Lower lobe of right lung (tissue), 2 donors: ENCODE results near the gene XPNPEP1. TPM values are rescaled to one million over a fixed set of nuclear protein-coding genes. Genes with fewer than 3 reads are reported as not detected.
A peak's percentile ranks its signal among the peaks of the same experiment; 100 is the strongest.

Source experiments
- ATAC-seq, 2 donors: fragments of 200-7000 bp; cut with Tn5 transposase; one replicate each; pipeline ENCODE4 v1.9.1; 2020 to 2022; ENCODE audit warnings: mild to moderate bottlenecking in 2 of 2, moderate library complexity in 2 of 2
- DNase-seq: peaks from one replicate; pipeline ENCODE4 v3.0.0-alpha.2; 2020
- H3K27ac ChIP-seq: fragments of 200-600 bp; one replicate; pipeline ENCODE4 v1.8.0; 2022
- H3K27me3 ChIP-seq: fragments of 200-600 bp; one replicate; pipeline ENCODE4 v1.8.0; 2022; ENCODE audit warnings: low read depth
- H3K36me3 ChIP-seq: fragments of 200-600 bp; one replicate; pipeline ENCODE4 v1.8.0; 2022; ENCODE audit warnings: mild to moderate bottlenecking
- H3K4me1 ChIP-seq: fragments of 200-600 bp; one replicate; pipeline ENCODE4 v1.8.0; 2022
- H3K4me3 ChIP-seq: fragments of 200-600 bp; one replicate; pipeline ENCODE4 v1.8.0; 2022; ENCODE audit warnings: mild to moderate bottlenecking
- H3K9me3 ChIP-seq: fragments of 200-600 bp; one replicate; pipeline ENCODE4 v1.8.0; 2022
- CTCF ChIP-seq: fragments of 200-600 bp; IDR thresholded peaks from one replicate; pipeline ENCODE4 v1.8.0; 2022; ENCODE audit warnings: antibody characterized with exemption, mild to moderate bottlenecking
- intact Hi-C: fragments of 100-400 bp; cut with DNase I; formaldehyde crosslinking; loops from one replicate; pipeline ENCODE4 v1.11.0; 2022
- total RNA-seq: library from RNA; stranded (reverse); fragmentation: NEBNext Ultra II Directional; extraction: Animal tissue kit (Norgen Biotek cat#: 25700); gene quantifications from one replicate; pipeline ENCODE4 v1.2.1, GENCODE V29; 2021
- donor health status: DM: no; HTN: yes; CAD: no; lungs with severe emphysema.

XPNPEP1 gene
- total RNA-seq, 1 donor from 2014 or later: 52.1 TPM

- DNase-seq (no peak), ATAC-seq (peak; percentile 61 to 73)
- H3K4me1 ChIP-seq: peaks cover 4% of the 10 kb centered on the region
- intact Hi-C loops: no loop called here
- H3K27ac ChIP-seq: no peak overlapping the region
- H3K36me3 ChIP-seq: no peaks in the 10 kb centered on the region
- no peaks in the 10 kb centered on the region for H3K9me3 ChIP-seq
- H3K27me3 ChIP-seq: no peaks in the 10 kb centered on the region
- no peak overlapping the region for H3K4me3 ChIP-seq
- peak; percentile 51 for TF ChIP-seq CTCF
These were observed 33.3 kb upstream of the XPNPEP1 start for GRCh38 chr10:109956454-109957091.

DNA sequence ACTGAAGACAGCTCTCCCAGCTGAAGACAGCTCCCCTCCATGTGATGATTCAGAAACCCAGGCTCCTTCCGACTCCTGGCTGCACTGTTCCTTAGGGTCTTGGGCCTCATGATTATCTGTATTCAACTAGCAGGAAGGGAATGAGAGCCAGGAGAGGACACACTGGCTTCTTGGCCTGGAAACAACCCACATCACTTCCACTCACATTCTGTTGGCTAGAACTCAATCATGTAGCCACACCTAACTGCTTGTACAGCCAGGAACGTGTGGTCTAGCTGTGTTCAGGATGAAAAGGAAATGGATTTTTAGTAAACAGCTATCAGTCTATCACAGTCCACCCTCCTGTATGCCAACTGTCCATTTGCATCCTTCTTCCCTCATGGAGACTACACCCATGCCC lies 30.5 kb upstream of the XPNPEP1 start:
- ATAC-seq: peak in 1 of 2 donors; percentile 31
- no peak overlapping the region for H3K27ac ChIP-seq
- no peaks in the 10 kb centered on the region for H3K9me3 ChIP-seq
- intact Hi-C loops: no loop called here
- no peak overlapping the region for H3K4me3 ChIP-seq
- no peak for TF ChIP-seq CTCF
- no peaks in the 10 kb centered on the region for H3K36me3 ChIP-seq
- H3K27me3 ChIP-seq: no peaks in the 10 kb centered on the region
- no peak for DNase-seq
- H3K4me1 ChIP-seq: peaks cover 4% of the 10 kb centered on the region

DNA sequence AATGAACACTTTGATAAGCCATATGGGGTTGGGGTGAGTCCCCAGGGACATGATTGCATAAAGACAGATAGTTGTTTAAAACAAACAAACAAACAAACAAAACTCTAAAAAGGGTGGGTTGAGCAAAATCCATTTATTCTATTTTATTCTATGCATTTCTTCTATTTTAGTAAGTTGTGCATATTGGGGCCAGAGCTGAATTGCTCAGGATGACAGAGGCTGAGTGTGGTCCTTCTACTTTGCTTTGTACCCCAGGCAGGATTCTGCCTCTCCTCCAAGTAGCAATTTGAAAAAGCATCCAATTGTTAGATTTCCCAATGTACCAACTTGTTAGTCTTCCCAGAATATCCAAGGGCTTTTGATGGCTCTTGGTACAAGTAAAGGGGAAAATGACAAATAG lies 29.2 kb upstream of the XPNPEP1 start:
- H3K4me3 ChIP-seq: no peak overlapping the region
- H3K4me1 ChIP-seq: peaks cover 6% of the 10 kb centered on the region
- H3K9me3 ChIP-seq: no peaks in the 10 kb centered on the region
- intact Hi-C loops: no loop called here
- no peaks in the 10 kb centered on the region for H3K27me3 ChIP-seq
- H3K36me3 ChIP-seq: no peaks in the 10 kb centered on the region
- no peak for TF ChIP-seq CTCF
- ATAC-seq (no peak), DNase-seq (no peak)
- H3K27ac ChIP-seq: no peak overlapping the region

GRCh38 chr10:109947111-109947920 lies 24.0 kb upstream of the XPNPEP1 start:
- no peak overlapping the region for H3K4me3 ChIP-seq
- TF ChIP-seq CTCF: no peak
- peaks cover 5% of the 10 kb centered on the region for H3K4me1 ChIP-seq
- ATAC-seq: peak in 1 of 2 donors; percentile 46
- no peak for DNase-seq
- intact Hi-C loops: no loop called here
- H3K27ac ChIP-seq: no peak overlapping the region
- no peaks in the 10 kb centered on the region for H3K36me3 ChIP-seq
- H3K27me3 ChIP-seq: no peaks in the 10 kb centered on the region
- H3K9me3 ChIP-seq: no peaks in the 10 kb centered on the region

GRCh38 chr10:109946680-109947079 lies 23.4 kb upstream of the XPNPEP1 start:
- Histone ChIP-seq H3K9me3 (no peaks in the 10 kb centered on the region), H3K27ac (no peak overlapping the region), H3K27me3 (no peaks in the 10 kb centered on the region), H3K4me3 (no peak overlapping the region), H3K36me3 (no peaks in the 10 kb centered on the region), H3K4me1 (peaks cover 5% of the 10 kb centered on the region)
- DNase-seq (no peak), ATAC-seq (peak; percentile 29 to 32)
- TF ChIP-seq CTCF: no peak
- intact Hi-C loops: no loop called here
